Uterus (tissue), 2 donors: ENCODE results near the gene DNAJC16.

Experiments used
- POLR2A ChIP-seq, 2 donors: fragments of 450-650 bp; IDR thresholded peaks; one replicate each; pipeline ENCODE4 v1.6.1; 2016; ENCODE audit warnings: antibody characterized with exemption in 2 of 2, mild to moderate bottlenecking in 1 of 2, moderate library complexity in 1 of 2
- TF ChIP-seq, protein P1 (sequence below), 4 experiments: fragments of 200-600 bp in 2 of 4; fragments of 450-650 bp in 2 of 4; sonication (generic) in 2 of 4; IDR thresholded peaks; one replicate each; pipeline ENCODE4 v1.5.1; 2016 to 2019; ENCODE audit warnings: antibody characterized with exemption in 4 of 4, mild to moderate bottlenecking in 2 of 4, moderate library complexity in 1 of 4

- TF ChIP-seq, protein P1, sequence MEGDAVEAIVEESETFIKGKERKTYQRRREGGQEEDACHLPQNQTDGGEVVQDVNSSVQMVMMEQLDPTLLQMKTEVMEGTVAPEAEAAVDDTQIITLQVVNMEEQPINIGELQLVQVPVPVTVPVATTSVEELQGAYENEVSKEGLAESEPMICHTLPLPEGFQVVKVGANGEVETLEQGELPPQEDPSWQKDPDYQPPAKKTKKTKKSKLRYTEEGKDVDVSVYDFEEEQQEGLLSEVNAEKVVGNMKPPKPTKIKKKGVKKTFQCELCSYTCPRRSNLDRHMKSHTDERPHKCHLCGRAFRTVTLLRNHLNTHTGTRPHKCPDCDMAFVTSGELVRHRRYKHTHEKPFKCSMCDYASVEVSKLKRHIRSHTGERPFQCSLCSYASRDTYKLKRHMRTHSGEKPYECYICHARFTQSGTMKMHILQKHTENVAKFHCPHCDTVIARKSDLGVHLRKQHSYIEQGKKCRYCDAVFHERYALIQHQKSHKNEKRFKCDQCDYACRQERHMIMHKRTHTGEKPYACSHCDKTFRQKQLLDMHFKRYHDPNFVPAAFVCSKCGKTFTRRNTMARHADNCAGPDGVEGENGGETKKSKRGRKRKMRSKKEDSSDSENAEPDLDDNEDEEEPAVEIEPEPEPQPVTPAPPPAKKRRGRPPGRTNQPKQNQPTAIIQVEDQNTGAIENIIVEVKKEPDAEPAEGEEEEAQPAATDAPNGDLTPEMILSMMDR (IDR thresholded peaks at IDR 0.05) = no peak
- no peak for TF ChIP-seq POLR2A (IDR thresholded peaks at IDR 0.05)
Observed at GRCh38 chr1:15583016-15583706, 56.5 kb downstream of the DNAJC16 start.
